GM19099 (cell line): Measurements from ENCODE around the gene NTN1.

Experiments used
- POLR2A ChIP-seq: IDR thresholded peaks from 3 replicates; pipeline ENCODE4 v1.6.1; 2011; ENCODE audit warnings: low read depth; ENCODE audit not compliant: insufficient read length; ENCODE audit errors: extremely low read depth

Gene NTN1

GRCh38 chr17:9123594-9124553 lies 102.6 kb downstream of the NTN1 start:
- no peak for TF ChIP-seq POLR2A

GRCh38 chr17:9124554-9124935 lies 103.2 kb downstream of the NTN1 start:
- TF ChIP-seq POLR2A = no peak

- TF ChIP-seq POLR2A = no peak
Measured at GRCh38 chr17:9125722-9126121, 104.4 kb downstream of the NTN1 start.

- TF ChIP-seq POLR2A = no peak
Measured at GRCh38 chr17:9127340-9127739, 106.0 kb downstream of the NTN1 start.

GRCh38 chr17:9131371-9131770 lies 110.1 kb downstream of the NTN1 start:
- no peak for TF ChIP-seq POLR2A

GRCh38 chr17:9132291-9132690 lies 111.0 kb downstream of the NTN1 start:
- no peak for TF ChIP-seq POLR2A

GRCh38 chr17:9132944-9133610 lies 111.8 kb downstream of the NTN1 start:
- TF ChIP-seq POLR2A = no peak

- no peak for TF ChIP-seq POLR2A
Measured at GRCh38 chr17:9138161-9138717, 116.9 kb downstream of the NTN1 start.

GRCh38 chr17:9139695-9140094 lies 118.4 kb downstream of the NTN1 start:
- TF ChIP-seq POLR2A = no peak

GRCh38 chr17:9140550-9141424 lies 119.5 kb downstream of the NTN1 start:
- no peak for TF ChIP-seq POLR2A

- no peak for TF ChIP-seq POLR2A
Measured at GRCh38 chr17:9141425-9141753, 120.1 kb downstream of the NTN1 start.

- TF ChIP-seq POLR2A = no peak
Measured at GRCh38 chr17:9142772-9143494, 121.6 kb downstream of the NTN1 start.

GRCh38 chr17:9144502-9145249 lies 123.4 kb downstream of the NTN1 start:
- no peak for TF ChIP-seq POLR2A

- TF ChIP-seq POLR2A = no peak
Measured at GRCh38 chr17:9146064-9146463, 124.8 kb downstream of the NTN1 start.
